Measurements from ENCODE around the gene FRMD4A.

GRCh38 chr10:14056610-14057332 is 274.0 kb downstream of the FRMD4A start:
- TF ChIP-seq POLR2A (IDR thresholded peaks at IDR 0.05) = no peak
- no peak for TF ChIP-seq CTCF (IDR thresholded peaks at IDR 0.05)

All from testis (tissue), 2 donors.